Activated gamma-delta T cell (primary cell): ENCODE data around the gene CMTM4.
"Not testable (repeated sequence)": the region's sequence is repeated elsewhere in the genome, so short reads cannot be mapped to it uniquely, and the experiment has no call there.

ENCODE experiments used
- DNase-seq: peaks from one replicate; lab custom pipeline; 2025; lab: John Stamatoyannopoulos, UW

CMTM4 gene

GRCh38 chr16:66592814-66593213, 103.7 kb downstream of the CMTM4 start:
- DNase-seq, result no peak

- DNase-seq, result no peak
Measured at GRCh38 chr16:66592241-66592640, 104.3 kb downstream of the CMTM4 start.

GRCh38 chr16:66591018-66591417, 105.5 kb downstream of the CMTM4 start:
- no peak for DNase-seq

GRCh38 chr16:66590322-66590721, 106.2 kb downstream of the CMTM4 start:
- no peak for DNase-seq

GRCh38 chr16:66588981-66589713, 107.4 kb downstream of the CMTM4 start:
- DNase-seq, result no peak

- DNase-seq, result no peak
Measured at GRCh38 chr16:66587881-66588600, 108.5 kb downstream of the CMTM4 start.

- DNase-seq, result no peak
Measured at GRCh38 chr16:66585481-66586239, 110.9 kb downstream of the CMTM4 start.

GRCh38 chr16:66581246-66581952, 115.1 kb downstream of the CMTM4 start:
- no peak for DNase-seq

GRCh38 chr16:66580605-66581209, 115.8 kb downstream of the CMTM4 start:
- no peak for DNase-seq

- no peak for DNase-seq
Measured at GRCh38 chr16:66578651-66579531, 117.7 kb downstream of the CMTM4 start, which contains the start of gene CMTM2. CMTM2 (plus strand) TSS chr16:66579463; CDS start chr16:66579608, 145 bp downstream.

- no peak for DNase-seq
Measured at GRCh38 chr16:66576296-66576695, 120.2 kb downstream of the CMTM4 start.

GRCh38 chr16:66575060-66575459, 121.5 kb downstream of the CMTM4 start:
- DNase-seq, result no peak

- DNase-seq, result no peak
Measured at GRCh38 chr16:66574531-66574930, 122.0 kb downstream of the CMTM4 start.

GRCh38 chr16:66574081-66574480, 122.5 kb downstream of the CMTM4 start:
- DNase-seq, result no peak

GRCh38 chr16:66572356-66572755, 124.2 kb downstream of the CMTM4 start:
- DNase-seq, result no peak

- DNase-seq, result no peak
Measured at GRCh38 chr16:66569827-66570405, 126.6 kb downstream of the CMTM4 start.

- DNase-seq, result no peak
Measured at GRCh38 chr16:66569131-66569530, 127.4 kb downstream of the CMTM4 start.

GRCh38 chr16:66568355-66568754, 128.2 kb downstream of the CMTM4 start:
- no peak for DNase-seq

GRCh38 chr16:66567270-66567669, 129.3 kb downstream of the CMTM4 start:
- DNase-seq, result not testable (repeated sequence)
